Activated CD8-positive, alpha-beta memory T cell treated with anti-CD3 and anti-CD28 coated beads, Interleukin-2, amount 50 U/mL, for 48 hours (primary cell): ENCODE results near the gene ZNF594.
"Not testable (repeated sequence)": the region's sequence is repeated elsewhere in the genome, so short reads cannot be mapped to it uniquely, and the experiment has no call there.

Experiments
- DNase-seq: peaks from one replicate; pipeline ENCODE4 v3.0.0-alpha.2; 2020

ZNF594 gene

GRCh38 chr17:5135726-5136579 lies 55.7 kb downstream of the ZNF594 start:
- no peak for DNase-seq

GRCh38 chr17:5135131-5135712 lies 56.4 kb downstream of the ZNF594 start:
- DNase-seq = not testable (repeated sequence)

GRCh38 chr17:5134571-5134970 lies 57.1 kb downstream of the ZNF594 start:
- not testable (repeated sequence) for DNase-seq

- DNase-seq = not testable (repeated sequence)
These were observed 57.7 kb downstream of the ZNF594 start for GRCh38 chr17:5133961-5134360.

- DNase-seq = no peak
These were observed 58.4 kb downstream of the ZNF594 start for GRCh38 chr17:5133311-5133710.

GRCh38 chr17:5132503-5133225 lies 59.0 kb downstream of the ZNF594 start:
- not testable (repeated sequence) for DNase-seq

- not testable (repeated sequence) for DNase-seq
These were observed 59.7 kb downstream of the ZNF594 start for GRCh38 chr17:5131799-5132502.

- no peak for DNase-seq
These were observed 60.4 kb downstream of the ZNF594 start for GRCh38 chr17:5131146-5131715.

- DNase-seq = not testable (repeated sequence)
These were observed 61.0 kb downstream of the ZNF594 start for GRCh38 chr17:5130687-5131086.

- DNase-seq = not testable (repeated sequence)
These were observed 61.4 kb downstream of the ZNF594 start for GRCh38 chr17:5130261-5130660.

- DNase-seq = not testable (repeated sequence)
These were observed 61.9 kb downstream of the ZNF594 start for GRCh38 chr17:5129770-5130169.
